Measurements from ENCODE around the gene NYAP1.

DNA sequence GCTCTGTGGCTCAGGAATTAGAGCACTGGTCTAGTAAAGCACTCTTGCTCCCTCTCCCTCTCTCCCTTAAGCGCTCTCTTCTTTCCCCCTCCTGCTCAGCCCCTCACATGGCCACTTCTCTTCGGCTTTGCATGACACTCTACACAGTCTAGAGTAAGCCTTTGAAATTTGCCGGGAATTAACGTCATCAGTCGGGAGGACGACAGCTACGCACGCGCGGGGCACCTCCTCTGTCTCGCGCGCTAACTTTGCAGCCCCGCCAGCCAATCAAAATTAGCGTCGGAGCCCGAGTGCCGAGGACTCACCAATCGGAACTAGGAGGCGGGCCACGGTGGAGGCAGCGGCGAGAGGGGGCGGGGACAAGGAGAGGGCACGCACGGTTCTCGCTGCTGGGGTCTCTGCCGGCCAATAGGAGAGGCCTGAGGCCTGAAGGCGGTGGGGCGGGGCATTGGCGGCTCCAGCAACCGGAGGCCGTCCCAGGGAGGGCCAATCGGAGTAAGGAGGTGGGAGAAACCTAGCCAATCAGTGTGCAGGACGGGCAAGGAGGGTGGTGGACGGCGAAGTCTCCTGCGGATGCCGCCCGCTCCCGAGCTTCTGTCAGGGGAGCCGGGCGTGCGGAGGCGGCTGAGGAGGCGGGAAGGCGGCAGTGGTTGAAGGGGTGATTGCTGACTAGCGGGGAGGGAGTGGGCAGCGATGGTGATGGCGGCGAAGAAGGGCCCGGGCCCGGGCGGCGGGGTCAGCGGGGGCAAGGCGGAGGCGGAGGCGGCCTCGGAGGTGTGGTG lies 55.1 kb downstream of the NYAP1 start, which contains the start of gene AGFG2:
- TF ChIP-seq, protein P1, sequence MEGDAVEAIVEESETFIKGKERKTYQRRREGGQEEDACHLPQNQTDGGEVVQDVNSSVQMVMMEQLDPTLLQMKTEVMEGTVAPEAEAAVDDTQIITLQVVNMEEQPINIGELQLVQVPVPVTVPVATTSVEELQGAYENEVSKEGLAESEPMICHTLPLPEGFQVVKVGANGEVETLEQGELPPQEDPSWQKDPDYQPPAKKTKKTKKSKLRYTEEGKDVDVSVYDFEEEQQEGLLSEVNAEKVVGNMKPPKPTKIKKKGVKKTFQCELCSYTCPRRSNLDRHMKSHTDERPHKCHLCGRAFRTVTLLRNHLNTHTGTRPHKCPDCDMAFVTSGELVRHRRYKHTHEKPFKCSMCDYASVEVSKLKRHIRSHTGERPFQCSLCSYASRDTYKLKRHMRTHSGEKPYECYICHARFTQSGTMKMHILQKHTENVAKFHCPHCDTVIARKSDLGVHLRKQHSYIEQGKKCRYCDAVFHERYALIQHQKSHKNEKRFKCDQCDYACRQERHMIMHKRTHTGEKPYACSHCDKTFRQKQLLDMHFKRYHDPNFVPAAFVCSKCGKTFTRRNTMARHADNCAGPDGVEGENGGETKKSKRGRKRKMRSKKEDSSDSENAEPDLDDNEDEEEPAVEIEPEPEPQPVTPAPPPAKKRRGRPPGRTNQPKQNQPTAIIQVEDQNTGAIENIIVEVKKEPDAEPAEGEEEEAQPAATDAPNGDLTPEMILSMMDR (IDR thresholded peaks at IDR 0.05): no peak
- TF ChIP-seq POLR2AphosphoS5 (IDR thresholded peaks at IDR 0.05) (peak; percentile 95 to 97 (median 96)), POLR2A (IDR thresholded peaks at IDR 0.05) (peak; percentile 96)

Measured in transverse colon (tissue), 4 donors.